ENCODE measurements around the gene KCNJ12.
"Not testable (repeated sequence)": the region's sequence is repeated elsewhere in the genome, so short reads cannot be mapped to it uniquely, and the experiment has no call there.

KCNJ12 gene

GRCh38 chr17:21345236-21345635, 30.9 kb upstream of the KCNJ12 start:
- no peak for DNase-seq (ENCODE audit: extremely low read depth, low read depth)
- TF ChIP-seq CTCF (IDR thresholded peaks at IDR 0.05; ENCODE audit: low read depth, low read length, missing control alignments): no peak
- H3K4me3 ChIP-seq (replicated peaks; ENCODE audit: low read depth, low read length): no peak overlapping the region

DNA sequence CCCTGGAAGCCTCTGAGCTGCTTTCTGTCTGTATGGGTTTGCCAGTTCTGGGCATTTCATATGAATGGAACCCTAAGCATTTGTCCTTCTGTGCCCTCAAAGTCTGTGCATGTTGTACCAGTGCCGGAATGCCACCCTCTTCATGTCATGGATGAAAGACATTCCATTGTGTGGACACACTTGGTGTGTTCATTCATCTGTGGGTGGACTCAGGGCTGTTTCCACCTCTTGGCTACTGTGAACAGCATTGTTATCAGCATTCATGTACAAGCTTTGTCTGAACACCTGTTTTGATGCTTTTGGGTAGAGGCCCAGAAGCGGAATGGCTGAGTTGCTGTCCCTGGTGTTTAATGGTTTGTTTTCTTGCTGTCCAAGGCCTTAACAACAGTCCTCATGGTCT, 30.1 kb upstream of the KCNJ12 start:
- not testable (repeated sequence) for DNase-seq (ENCODE audit: extremely low read depth, low read depth); H3K4me3 ChIP-seq (replicated peaks; ENCODE audit: low read depth, low read length)

DNA sequence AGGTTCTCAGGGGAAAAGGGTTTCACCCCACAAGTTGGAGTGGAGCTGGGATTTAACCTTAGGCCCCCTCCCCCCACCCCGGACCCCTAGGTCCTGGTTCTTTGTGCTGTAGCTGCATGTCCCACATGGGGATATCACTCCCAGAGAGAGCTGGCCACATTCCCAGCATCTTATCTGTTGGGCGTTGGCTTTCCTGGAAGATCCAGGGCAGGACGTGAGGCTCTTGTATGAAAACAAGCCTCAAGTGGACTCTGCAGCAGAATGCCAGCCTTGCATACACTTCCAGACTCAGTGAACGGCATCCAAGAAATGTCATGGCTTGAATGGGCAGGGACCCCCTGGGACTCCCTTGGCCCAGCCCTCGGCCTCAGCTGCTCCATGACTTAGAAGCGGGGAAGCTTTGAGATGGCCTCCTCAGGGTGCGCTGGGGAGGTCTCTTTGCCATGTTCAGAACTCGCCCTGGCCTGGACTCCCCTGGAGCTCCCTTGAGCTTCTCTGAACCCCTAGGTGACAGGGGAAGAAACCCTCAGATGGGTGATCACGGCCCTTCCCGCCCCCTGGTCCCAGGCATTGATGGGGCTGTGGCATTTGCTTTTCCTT, 29.4 kb upstream of the KCNJ12 start:
- H3K4me3 ChIP-seq (replicated peaks; ENCODE audit: low read depth, low read length); DNase-seq (ENCODE audit: extremely low read depth, low read depth): not testable (repeated sequence)

GRCh38 chr17:21347660-21348059, 28.5 kb upstream of the KCNJ12 start:
- not testable (repeated sequence) for H3K4me3 ChIP-seq (replicated peaks; ENCODE audit: low read depth, low read length); DNase-seq (ENCODE audit: extremely low read depth, low read depth)

- not testable (repeated sequence) for H3K4me3 ChIP-seq (replicated peaks; ENCODE audit: low read depth, low read length); DNase-seq (ENCODE audit: extremely low read depth, low read depth)
Observed at GRCh38 chr17:21348081-21348925, 27.9 kb upstream of the KCNJ12 start.

DNA sequence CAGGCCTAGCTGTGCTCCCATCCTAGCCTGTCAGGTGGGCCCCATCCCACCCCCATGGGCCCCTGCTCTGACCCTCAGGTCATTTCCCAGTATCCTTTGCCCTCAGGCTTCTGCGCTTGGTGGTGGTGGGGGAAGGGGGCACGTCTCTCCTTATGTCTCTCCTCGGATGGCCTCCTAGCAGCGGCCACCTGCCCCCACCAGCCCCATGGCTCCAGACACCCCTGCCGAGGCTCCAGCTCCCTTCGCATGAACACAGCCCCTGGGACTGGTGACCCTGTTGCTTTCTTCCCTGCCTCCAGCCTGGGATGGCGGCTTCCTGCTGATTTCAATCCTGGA, 27.3 kb upstream of the KCNJ12 start:
- not testable (repeated sequence) for DNase-seq (ENCODE audit: extremely low read depth, low read depth)

GRCh38 chr17:21349358-21350050, 26.7 kb upstream of the KCNJ12 start:
- not testable (repeated sequence) for H3K4me3 ChIP-seq (replicated peaks; ENCODE audit: low read depth, low read length); DNase-seq (ENCODE audit: extremely low read depth, low read depth)

More for the DNA sequence above, 27.3 kb upstream of the KCNJ12 start:
- not testable (repeated sequence) for H3K4me3 ChIP-seq (replicated peaks; ENCODE audit: low read depth, low read length)

DNA sequence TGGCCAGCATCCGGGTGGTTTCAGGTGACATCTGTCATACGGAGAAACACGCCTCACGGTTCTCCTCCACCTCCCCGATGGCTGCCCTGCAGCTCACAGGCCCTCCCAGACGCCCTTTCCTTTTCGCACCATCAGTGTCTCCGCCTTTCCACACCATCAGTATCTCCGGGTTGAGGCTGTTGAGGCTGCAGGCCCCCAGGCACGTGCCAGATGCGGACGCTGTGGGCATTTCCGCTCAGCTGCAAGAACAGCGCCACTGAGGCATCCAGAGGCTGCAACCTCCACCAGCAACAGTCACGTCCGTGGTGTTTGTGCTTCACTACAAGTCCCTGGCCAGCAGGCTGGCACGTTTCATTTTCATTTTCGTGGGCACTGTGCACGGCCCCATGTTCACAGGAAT, 25.7 kb upstream of the KCNJ12 start:
- not testable (repeated sequence) for DNase-seq (ENCODE audit: extremely low read depth, low read depth); H3K4me3 ChIP-seq (replicated peaks; ENCODE audit: low read depth, low read length)

- no peak overlapping the region for H3K4me3 ChIP-seq (replicated peaks; ENCODE audit: low read depth, low read length)
- no peak for TF ChIP-seq CTCF (IDR thresholded peaks at IDR 0.05; ENCODE audit: low read depth, low read length, missing control alignments)
- DNase-seq (ENCODE audit: extremely low read depth, low read depth): no peak
Observed at GRCh38 chr17:21351366-21352065, 24.6 kb upstream of the KCNJ12 start.

- no peak for TF ChIP-seq CTCF (IDR thresholded peaks at IDR 0.05; ENCODE audit: low read depth, low read length, missing control alignments)
- H3K4me3 ChIP-seq (replicated peaks; ENCODE audit: low read depth, low read length): no peak overlapping the region
- no peak for DNase-seq (ENCODE audit: extremely low read depth, low read depth)
Observed at GRCh38 chr17:21352221-21352980, 23.8 kb upstream of the KCNJ12 start.

All from HFF-Myc (cell line).